NB4 (cell line): ENCODE data around the gene IGSF6.

Experiments used
- CTCF ChIP-seq: IDR thresholded peaks from one replicate; pipeline ENCODE4 v1.5.1; 2012; ENCODE audit warnings: low read depth, low read length
- MYC ChIP-seq: IDR thresholded peaks from 2 replicates; pipeline ENCODE4 v1.6.1; 2011; ENCODE audit warnings: low read depth, low read length
- POLR2A ChIP-seq: IDR thresholded peaks from 2 replicates; pipeline ENCODE4 v1.6.1; 2011; ENCODE audit warnings: mild to moderate bottlenecking; ENCODE audit not compliant: insufficient read length; ENCODE audit errors: extremely low read depth
- TF ChIP-seq, protein P1 (sequence below): IDR thresholded peaks from 2 replicates; pipeline ENCODE4 v1.6.1; 2011; ENCODE audit warnings: low read depth, low read length

GRCh38 chr16:21603928-21604327, 48.5 kb downstream of the IGSF6 start:
- TF ChIP-seq POLR2A (no peak), CTCF (no peak), MYC (no peak)
- TF ChIP-seq, protein P1, sequence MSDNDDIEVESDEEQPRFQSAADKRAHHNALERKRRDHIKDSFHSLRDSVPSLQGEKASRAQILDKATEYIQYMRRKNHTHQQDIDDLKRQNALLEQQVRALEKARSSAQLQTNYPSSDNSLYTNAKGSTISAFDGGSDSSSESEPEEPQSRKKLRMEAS: no peak
